Measurements from ENCODE around the gene HBP1. TPM values are rescaled to one million over a fixed set of nuclear protein-coding genes. Genes with fewer than 3 reads are reported as not detected.

The HBP1 gene, protein sequence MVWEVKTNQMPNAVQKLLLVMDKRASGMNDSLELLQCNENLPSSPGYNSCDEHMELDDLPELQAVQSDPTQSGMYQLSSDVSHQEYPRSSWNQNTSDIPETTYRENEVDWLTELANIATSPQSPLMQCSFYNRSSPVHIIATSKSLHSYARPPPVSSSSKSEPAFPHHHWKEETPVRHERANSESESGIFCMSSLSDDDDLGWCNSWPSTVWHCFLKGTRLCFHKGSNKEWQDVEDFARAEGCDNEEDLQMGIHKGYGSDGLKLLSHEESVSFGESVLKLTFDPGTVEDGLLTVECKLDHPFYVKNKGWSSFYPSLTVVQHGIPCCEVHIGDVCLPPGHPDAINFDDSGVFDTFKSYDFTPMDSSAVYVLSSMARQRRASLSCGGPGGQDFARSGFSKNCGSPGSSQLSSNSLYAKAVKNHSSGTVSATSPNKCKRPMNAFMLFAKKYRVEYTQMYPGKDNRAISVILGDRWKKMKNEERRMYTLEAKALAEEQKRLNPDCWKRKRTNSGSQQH
- total RNA-seq = 71.6 and 76.9 TPM in 2 replicates

DNA sequence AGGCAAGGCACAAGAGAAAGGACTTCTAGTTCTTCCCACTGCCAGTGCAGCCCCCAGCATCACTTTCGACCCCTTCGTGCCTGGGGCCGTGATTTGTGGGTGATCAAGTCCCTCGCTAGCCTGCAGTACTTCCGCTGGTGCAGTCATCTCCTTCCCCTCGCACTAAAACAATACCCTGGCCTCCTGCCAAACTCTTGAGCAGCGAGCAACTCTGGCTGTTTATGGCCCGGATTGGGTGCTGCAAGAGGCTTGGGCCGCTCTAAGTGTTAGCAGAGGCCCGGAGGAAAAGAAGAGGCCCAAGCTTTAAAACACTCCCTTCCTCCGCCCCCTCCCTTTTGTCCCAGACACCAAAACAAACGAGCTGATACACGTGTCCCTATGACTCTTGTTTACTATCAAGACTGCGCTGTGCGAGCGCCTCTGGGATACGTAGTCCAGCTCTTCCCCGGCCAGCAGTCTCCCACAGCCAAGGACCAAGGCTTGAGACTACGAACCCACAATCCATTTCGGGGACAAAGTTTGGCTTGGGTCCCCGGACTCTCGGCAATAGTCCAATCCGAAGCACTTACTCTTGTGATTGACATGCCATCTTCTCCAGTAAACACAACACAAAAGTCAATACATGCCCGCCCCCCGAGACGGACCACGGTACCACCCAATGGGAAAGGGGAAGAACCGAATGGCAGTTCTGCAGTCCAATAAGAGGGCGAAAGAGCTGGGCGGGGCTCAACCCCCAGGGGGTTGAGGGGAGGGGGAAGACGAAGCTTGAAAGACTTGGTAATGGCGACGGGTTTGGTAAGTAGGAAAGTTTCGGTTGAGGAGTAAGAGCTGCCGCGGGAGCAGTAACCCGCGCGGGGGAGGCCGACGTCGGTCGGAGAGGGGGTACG is at the start of gene HBP1:
HBP1 (plus strand) TSS at position 771 of the 887 bp plus-strand sequence. CDS start 10,891 bp downstream, outside the sequence.

Other genes with a start within 250 kb of the HBP1 start
- 9.3 and 11.1 TPM in 2 replicates for gene PRKAR2B, start 124.3 kb upstream of the HBP1 start, total RNA-seq